ENCODE results near the gene NAGLU.

NAGLU gene

GRCh38 chr17:42507671-42508070 is 28.4 kb upstream of the NAGLU start:
- DNase-seq (ENCODE audit: low read depth), result no peak
- no peak for TF ChIP-seq CTCF (IDR thresholded peaks at IDR 0.05; ENCODE audit: insufficient read depth, low read depth, low read length, missing control alignments)
- no peak overlapping the region for H3K4me3 ChIP-seq (ENCODE audit: low read length)

GRCh38 chr17:42508426-42509165 is 27.4 kb upstream of the NAGLU start:
- DNase-seq (ENCODE audit: low read depth), result no peak
- H3K4me3 ChIP-seq (ENCODE audit: low read length), result no peak overlapping the region
- TF ChIP-seq CTCF (IDR thresholded peaks at IDR 0.05; ENCODE audit: insufficient read depth, low read depth, low read length, missing control alignments), result no peak

GRCh38 chr17:42509409-42509808 is 26.6 kb upstream of the NAGLU start:
- TF ChIP-seq CTCF (IDR thresholded peaks at IDR 0.05; ENCODE audit: insufficient read depth, low read depth, low read length, missing control alignments), result no peak
- no peak for DNase-seq (ENCODE audit: low read depth)
- H3K4me3 ChIP-seq (ENCODE audit: low read length), result no peak overlapping the region

- no peak overlapping the region for H3K4me3 ChIP-seq (ENCODE audit: low read length)
- TF ChIP-seq CTCF (IDR thresholded peaks at IDR 0.05; ENCODE audit: insufficient read depth, low read depth, low read length, missing control alignments), result no peak
- no peak for DNase-seq (ENCODE audit: low read depth)
Observed at GRCh38 chr17:42509841-42510240, 26.2 kb upstream of the NAGLU start.

- DNase-seq (ENCODE audit: low read depth), result no peak
- no peak for TF ChIP-seq CTCF (IDR thresholded peaks at IDR 0.05; ENCODE audit: insufficient read depth, low read depth, low read length, missing control alignments)
- H3K4me3 ChIP-seq (ENCODE audit: low read length), result no peak overlapping the region
Observed at GRCh38 chr17:42512246-42512645, 23.8 kb upstream of the NAGLU start.

GRCh38 chr17:42512733-42513251 is 23.2 kb upstream of the NAGLU start:
- TF ChIP-seq CTCF (IDR thresholded peaks at IDR 0.05; ENCODE audit: insufficient read depth, low read depth, low read length, missing control alignments), result no peak
- DNase-seq (ENCODE audit: low read depth), result no peak
- H3K4me3 ChIP-seq (ENCODE audit: low read length), result no peak overlapping the region

- no peak for DNase-seq (ENCODE audit: low read depth)
- TF ChIP-seq CTCF (IDR thresholded peaks at IDR 0.05; ENCODE audit: insufficient read depth, low read depth, low read length, missing control alignments), result no peak
- H3K4me3 ChIP-seq (ENCODE audit: low read length), result no peak overlapping the region
Observed at GRCh38 chr17:42513686-42514085, 22.4 kb upstream of the NAGLU start.

Measured in epithelial cell of esophagus (primary cell).